Measurements from ENCODE around the gene SLX9.

GRCh38 chr21:44947111-44947929 is 7.5 kb downstream of the SLX9 start:
- TF ChIP-seq CTCF (IDR thresholded peaks at IDR 0.05) = no peak
- no peak for TF ChIP-seq POLR2A (IDR thresholded peaks at IDR 0.05)

Measured in right lobe of liver (tissue), 4 donors.